GM19372 (cell line): Measurements from ENCODE around the gene PPP1R37.

ENCODE experiments used
- ATAC-seq: cut with Tn5 transposase; IDR thresholded peaks from one replicate; pipeline ENCODE4 v1.9.1; 2021; ENCODE audit warnings: mild to moderate bottlenecking, low read depth, moderate library complexity; ENCODE audit not compliant: unreplicated experiment

Gene PPP1R37

DNA sequence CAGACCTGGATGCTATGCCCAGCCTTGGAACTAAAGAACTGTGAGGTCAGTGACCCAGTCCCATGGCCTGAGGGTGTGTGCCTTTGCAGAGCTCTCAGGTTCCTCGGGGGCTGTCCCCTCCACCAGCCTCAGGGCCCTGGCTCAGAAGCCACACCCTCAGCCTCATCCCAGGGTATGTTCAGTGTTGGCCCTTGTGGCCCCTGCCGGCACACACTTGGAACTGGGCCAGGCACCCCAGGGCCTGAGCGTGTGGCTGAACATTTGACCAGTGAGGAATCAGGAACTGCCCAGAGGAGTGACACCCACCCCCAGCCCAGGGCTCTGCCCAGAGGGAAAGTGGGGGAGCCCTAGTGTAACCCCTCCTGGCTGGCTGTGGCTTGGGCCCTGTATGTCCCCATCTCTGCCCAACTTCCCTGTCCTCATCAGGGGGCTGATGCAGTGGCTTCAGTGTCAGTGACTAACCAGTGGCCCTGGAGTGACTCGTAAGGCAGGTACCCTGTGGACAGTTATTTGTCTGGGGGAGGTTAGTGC, 57.8 kb downstream of the PPP1R37 start:
- no peak for ATAC-seq

DNA sequence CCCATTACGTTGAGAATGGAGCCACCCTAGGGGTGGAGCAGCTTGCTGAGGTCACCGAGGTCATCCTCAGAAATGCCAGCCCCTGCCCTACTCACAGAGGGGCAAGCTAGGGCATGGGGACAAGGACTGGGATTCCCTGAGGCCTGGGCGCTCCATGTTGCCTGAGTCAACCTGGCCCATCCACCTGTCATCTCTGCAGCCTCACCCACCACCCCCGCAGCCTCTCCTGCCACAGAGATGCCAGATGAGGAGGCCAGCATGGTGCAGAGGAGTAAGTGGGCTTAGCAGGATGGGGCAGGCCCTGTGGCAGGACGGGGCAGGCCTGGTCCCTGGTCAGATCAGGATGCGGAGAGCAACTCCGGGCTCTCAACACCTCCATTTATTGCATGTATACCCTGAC, 58.3 kb downstream of the PPP1R37 start:
- ATAC-seq: no peak

DNA sequence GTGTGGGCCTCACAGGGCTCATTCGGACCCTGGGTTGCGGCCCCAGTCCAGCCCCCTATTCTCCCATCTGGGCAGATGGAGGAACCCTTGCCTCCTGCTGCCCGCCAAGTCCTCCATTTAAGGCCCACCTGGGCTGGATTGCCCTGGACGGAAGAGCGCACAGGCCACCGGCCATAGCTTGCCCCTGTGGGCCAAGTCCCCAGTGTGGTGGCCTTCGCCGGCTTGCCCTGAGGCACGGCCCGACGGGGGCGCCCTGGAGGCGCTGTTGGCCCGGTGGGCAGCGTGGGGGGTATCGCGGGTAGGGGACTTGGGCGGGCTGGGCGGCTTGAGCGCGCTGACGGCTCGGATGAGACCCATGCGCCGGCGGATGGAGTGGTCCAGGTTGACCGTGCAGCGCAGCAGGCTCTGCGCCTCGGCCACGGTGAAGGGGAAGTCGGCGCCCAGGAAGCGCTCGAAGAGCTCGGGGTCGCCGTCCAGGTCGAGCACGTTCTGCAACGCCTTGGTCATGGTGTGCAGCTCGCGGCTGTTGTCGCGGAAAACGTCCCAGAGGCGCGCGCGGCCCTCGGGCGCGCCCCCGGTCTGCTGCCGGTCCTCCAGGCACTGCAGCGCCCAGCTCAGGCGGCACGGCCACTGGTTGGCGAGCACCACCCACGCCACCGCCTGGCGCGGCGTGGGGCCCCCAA, 59.0 kb downstream of the PPP1R37 start:
- ATAC-seq: no peak

DNA sequence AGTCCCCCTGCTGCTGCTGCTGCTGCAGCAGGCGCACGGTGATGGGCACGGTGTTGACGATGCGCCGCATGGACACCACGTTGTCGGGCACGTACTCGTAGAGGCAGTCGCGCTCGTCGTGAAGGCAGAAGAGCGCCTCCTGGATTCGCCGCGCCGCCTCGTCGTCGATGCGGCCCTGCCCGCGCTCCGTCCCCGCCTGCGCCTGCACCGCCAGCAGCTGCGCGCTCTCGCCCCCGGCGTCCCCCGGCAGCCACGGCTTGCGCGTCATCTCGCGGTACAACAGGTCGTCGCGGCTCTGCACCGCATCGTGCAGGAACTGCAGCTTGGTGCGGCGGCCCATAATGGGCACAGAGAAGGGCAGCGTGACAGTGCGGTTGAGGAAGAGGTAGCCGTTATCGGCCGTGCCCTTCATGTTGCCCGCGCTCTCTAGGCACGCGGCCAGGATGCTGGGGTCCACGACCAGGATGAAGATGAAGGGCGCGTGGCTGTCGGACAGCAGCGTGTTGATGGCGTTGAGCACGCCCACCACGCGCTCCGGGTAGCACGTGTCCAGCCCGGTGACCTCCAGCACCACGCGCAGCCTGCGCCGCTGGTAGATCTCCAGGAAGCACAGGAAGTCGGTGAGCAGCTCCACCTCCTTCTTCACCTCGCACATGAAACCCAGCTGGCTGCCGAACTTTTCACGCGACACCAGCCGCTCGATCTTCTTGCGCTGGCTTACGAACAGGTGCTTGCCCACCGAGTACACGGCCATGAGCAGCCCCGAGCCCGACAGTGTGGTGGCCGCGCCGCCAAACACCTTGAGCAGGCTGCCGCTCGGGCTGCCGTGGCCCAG, 59.7 kb downstream of the PPP1R37 start:
- no peak for ATAC-seq

DNA sequence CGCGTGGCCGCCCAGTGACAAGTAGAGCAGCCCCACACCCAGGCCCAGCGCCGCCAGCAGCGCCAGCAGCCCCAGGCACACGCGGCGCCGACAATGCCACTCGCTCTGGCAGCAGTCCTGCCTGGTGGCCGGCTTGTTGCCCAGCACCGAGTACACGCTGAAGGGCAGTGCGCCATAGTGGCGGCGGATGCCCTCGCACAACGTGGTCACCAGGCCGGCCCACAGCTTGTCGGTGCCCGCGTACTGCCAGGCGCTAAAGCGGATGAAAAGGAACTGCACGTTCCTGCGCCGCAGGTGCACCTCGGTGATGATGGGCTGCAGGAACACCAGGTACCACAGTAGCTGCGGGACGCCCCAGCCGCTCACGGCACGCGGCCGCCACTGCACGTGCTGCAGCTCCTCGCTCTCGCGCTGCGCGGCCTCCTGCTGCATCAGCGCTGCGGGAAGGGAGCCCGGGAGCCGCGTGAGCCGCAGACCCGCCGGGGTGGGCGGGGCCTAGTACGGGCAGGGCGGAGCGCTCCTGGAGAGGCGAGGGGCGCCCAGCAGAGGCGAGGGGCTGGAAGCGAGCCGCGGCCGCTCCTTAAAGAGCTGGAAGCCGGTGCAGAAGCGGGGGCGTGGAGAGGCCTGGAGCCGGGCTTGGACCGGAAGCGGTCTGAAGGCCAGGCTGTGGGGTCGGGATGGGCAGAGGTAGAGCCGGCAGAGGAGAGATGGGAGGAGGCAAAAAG, 60.5 kb downstream of the PPP1R37 start:
- ATAC-seq: no peak

DNA sequence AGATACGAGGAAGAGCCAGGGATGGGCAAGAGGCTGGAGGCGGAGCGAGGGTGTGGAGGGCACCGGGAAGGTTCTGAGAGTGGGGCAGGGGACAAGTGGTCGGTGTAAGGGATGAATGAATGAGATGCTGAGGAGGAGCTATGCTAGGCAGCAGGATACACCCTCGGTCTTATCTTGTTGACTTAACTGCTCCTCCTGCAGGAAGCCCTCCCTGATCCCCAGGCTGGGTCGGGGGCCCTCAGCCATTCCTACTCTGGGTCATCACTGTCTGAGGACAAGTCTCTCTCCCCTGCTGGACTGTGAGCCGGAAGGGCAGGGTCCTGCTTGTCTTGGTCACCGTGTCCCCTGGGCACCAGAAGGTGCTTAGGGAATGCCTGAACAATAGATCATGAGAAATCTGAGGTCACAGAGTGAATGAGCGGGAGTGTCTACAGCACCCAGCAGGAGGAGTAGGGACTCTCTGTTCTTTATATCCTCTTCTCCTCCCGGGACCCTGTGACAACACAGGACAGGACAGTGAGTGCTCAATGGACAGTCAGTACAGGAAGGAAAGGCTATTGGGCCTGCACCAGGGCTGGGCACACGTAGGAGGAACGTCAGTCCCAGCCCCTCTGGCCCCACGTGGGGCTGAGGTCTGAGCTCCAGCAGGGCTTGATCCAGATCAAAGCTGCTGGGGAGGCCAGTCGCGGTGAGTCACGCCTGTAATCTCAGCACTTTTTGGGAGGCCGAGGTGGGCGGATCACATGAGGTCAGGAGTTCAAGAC, 61.3 kb downstream of the PPP1R37 start:
- no peak for ATAC-seq

DNA sequence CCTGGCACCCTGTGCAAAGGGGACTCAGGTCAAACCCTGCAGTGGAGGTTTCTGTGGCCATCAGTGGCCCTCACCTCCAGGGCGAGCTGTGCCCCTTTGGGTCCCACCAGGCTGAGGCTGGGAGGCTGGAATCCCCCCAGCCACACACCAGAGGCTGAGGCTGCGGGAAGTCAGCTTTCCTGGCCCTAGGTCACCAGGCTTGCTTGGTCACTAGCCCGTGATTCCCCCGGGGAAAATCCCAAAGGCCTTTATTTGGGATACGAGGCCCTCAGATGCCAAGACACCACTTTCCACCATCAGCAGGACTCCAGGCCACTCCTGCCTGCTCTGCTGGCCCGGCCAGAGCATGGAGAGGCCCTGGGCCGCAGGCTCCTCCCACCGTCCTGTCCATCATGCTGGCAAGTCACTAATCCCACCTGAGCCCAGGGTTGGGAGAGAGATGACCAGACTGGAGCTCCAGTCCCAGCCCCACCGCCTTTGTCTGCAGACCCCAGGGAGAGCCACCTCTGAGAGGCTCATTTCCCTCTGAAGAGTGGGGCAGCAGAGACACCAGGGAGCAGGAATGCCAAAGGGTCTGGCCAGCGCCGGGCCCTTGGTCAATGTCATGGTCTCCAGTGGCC, 63.1 kb downstream of the PPP1R37 start:
- ATAC-seq: no peak

DNA sequence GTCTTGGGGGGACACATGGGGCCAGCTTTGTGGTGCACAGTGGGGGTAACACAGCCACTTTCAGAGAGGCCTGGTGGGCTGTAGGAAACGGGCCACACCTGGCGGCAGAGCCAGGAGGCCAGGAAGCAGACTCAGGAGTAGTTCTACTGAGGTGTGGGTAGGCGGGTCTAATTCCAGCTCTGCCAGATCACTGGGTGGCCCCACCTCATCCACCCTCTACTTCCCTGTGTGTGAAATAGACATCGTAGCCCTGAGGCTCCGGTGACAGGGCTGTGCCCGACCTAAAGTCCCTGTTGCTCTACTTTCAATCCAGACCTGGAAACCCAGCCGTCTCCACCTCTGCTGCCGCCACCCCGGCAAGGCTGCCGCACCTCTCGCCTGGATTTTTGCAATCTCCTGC, 63.8 kb downstream of the PPP1R37 start:
- ATAC-seq: no peak

DNA sequence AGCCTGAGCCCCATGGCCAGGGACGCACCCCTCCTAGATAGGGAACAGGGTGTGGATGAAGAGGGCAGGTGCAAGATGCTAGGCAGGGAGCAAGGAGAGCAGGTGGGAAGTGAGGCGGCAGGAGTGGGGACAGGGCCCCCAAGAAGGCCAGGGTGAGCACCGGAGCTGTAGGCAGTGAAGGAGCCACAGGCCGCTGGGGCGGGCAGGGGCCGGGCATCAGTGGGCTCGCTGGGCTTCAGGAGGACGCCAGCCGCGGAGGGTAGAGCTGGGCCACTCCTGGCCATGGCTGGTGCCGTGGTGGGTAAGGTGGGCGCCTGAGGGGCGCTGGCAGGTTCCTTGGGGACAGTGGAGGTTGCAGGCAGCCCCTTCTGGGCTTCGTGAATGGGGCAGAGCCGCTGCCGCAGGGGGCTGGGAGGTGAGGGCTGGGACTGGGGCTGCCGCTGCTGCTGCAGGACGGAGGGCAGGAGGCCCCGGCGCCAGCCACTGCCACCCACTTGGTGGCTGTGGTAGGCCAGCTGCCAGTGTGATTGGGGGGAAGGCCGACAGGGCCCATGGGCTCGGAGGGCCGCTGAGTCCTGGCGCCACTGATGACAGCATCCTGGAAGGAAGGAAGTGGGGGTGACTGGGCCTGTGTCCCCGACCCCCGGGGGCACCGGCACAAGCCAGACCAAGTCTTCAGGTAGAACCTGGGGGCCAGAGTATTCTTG, 65.7 kb downstream of the PPP1R37 start:
- no peak for ATAC-seq

DNA sequence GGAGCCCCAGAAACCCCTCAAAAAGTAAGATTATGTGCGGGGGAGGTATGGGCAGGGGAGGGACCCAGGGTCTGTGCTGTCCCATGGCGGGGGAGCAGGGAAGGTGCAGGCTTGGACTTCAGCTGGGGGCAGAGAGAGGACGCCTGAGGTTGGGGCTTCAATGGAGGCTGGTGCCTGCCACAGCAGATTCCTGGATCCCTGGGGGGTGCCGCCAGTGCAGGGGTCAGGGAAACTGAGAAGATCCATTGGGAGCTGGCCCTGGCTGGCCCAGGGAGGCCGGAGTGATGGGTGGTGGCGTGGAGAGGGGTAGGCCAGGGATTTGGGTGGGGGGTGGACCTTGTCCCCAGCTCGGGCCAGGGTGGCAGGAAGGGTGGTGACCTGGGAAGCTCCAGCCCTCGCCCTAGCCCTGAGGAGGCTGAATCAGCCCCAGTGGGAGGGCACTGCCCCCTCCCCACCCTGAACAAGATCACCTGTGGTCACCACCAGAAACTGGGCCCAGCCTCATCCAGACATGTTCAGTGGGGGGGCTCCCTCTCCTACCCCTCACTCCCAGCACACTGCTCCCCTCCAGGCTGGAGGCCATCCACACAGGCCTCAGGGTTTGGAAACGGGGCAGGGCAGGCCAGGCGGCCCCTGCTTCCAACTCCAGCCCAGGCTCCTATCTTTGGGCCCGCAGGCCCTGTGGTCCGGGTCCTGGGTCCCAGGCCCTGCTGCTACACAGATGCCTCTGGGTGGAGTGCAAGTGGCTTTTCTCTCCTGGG, 66.4 kb downstream of the PPP1R37 start:
- ATAC-seq: no peak

DNA sequence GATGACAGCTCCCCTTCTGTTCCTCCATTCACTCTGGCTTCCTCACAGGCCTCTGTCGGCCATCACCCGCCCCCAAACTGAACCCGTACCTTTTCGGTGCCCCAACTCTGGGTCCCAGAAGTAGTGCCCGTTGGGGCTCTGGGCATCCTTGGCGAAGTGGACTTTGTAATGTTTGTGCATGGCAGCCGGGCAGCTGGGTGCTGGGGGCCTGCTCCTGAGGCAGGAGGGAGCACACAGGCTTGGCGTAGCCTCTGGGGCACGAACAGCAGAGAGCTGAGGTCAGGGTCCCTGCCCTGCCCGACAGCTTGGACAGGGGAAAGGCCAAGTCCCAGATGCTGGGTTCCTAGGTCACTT, 67.0 kb downstream of the PPP1R37 start:
- no peak for ATAC-seq

DNA sequence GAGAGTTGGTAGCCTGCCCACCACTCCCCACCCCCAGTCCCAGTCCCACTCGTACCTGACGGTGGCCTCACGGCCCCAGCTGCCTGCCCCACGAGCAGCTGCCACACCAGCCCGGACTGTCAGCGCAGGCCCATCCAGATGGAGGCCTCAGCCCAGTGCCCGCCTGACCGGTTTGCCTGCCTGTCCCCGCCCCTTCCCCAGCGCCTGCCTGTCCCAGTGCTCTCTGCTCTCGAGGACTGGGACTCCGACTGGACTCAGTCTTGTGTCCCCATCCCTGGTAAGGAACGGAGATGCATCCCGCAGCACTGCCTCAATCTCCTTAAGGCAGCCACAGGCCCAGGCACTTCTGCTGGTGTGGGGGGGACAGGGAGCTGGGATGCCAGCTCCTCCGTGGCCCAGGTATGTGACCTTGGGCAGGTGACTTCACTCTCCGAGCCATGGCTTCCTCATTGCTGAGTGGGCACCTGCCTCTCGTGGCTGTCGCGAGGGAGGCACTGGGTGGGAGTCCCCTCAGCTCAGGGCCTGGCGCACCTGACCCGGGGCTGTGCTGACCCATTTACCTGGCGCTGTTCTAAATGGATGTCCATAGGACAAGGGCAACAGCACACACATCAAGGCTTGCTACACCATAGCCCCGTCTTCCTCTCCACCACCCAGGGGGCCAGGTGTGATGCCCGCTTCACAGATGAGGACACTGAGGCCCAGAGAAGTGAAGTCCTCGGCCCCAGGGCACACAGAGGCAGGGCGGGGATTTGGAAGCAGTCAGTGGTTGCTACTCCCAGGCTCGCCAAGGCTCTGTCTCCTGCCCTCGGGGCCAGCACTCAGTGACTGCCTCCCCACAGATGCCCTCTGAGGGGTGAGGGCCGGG, 68.1 kb downstream of the PPP1R37 start, which contains the start of gene NKPD1:
TSS of gene NKPD1 (minus strand) at position 113 of the 868 bp plus-strand sequence. CDS start 832 bp downstream, outside the sequence.
- ATAC-seq: no peak

DNA sequence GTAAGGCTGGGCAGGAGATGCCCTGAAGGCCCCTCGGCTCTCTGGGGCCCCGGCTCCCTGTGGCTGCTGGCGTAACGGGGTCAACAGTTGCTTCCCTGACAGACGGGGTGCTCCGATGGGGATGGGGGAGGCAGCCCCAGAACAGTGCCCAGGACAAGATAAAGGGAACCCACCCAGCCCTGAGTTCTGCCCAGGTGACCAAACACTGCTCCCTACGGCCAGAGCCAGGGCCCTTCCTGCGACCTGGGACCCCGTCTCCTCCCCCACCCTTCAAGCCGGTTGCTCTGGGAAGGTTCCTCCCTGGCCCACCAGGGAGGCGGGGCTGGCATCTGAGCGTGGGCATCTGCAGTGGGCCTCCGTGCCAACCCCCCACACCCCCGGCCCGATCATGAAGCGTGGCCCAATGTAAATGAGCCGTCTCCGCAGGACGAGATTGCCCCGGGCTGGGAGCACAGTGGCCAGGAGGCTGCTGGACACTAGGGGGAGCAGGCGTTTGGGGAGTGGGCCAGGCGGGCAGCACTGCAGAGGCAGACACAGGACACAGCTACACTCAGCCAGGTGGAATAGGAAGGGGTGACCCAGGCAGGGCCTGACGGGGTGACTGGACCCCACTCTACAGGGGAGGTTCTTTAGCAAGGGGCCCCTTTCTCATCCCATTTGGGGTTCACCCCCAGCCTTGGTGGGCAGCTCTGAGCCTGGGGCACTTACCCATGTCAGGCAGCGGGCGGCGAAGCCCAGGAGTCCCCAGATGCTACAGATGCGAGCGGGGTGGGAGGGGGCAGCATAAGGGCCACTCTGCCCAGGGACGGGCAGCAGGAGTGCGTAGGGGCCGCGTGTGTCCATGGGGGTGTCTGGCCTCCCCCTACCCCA, 69.0 kb downstream of the PPP1R37 start:
- ATAC-seq: no peak

DNA sequence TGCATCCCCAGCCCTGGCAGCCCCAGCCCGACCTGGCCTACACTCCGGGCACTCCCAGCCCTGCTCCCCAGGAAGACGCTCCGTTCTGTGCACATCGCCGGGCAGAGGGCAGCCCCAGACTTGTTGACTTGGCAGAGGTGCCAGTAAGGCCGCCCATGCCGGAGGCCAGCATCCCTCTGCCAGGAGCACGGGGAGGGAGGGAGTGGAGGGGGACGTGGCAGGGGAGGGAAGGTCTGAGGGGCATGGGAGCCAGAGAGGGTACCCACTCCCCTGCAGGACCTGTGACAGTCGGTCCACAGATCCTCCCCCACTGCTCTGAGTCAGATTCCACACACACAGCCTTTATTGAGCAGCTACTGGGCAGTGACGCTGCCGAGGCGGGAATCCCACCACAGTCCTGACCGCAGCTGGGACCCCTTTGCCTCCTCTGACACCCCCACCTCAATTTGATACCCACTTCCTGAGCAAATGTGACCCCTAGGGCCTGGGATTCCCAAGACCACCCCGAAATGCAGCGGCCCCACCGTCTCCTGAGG, 69.7 kb downstream of the PPP1R37 start:
- no peak for ATAC-seq

DNA sequence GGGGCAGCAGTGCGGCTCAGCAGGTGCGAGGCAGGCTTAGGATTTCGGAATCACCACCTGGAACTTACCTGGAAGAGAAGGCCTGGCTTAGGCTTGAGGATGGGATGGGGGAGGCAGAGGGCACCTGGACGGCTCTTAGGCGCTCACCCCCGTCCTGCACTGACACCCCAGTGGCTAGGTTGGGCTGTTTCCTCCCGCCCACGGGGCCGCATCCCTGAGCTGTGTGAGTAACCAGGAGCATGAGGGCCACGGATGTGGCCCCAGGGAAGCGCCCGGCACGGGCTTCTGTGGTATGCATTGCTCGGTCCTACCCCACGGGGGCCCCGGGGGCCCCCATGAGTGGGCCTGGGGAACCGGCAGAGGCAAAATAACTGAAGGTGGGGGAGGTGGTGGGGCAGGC, 70.2 kb downstream of the PPP1R37 start:
- ATAC-seq: no peak

DNA sequence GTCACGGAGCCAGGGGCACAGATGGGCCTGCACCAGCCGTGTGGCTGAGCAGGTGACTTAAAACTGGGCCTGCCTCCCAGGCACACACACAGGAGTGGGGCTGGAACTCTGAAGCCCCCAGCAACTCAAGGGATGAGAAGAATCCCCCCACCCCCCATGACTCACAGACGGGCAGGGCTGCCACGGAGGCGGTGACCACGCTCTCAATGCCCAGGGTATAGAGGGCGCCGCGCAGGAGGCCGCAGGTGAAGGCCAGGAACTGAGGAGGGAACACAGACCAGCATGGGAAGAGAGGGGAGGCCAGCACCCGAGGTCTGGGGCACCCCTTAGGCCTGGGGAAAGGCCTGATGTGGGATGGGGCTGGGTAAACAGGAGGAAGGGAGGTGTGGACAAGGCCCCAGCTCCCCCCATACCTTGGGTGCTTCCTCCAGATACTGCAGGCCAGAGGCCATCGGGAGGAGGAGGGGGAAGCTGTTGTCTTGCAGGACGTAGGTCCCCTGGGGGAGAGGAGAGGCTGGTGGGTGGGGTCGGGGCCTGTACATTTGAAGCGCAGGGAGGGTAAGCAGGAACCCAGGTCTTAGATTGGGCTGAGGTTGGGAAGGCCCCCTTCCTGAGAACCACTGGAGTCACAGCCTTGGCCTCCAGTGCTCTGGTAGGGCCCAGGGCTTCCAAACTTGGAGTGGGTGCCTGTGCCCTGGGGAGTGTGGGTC, 70.9 kb downstream of the PPP1R37 start:
- no peak for ATAC-seq
